ENCODE results near the gene SUV39H1.

The SUV39H1 gene

DNA sequence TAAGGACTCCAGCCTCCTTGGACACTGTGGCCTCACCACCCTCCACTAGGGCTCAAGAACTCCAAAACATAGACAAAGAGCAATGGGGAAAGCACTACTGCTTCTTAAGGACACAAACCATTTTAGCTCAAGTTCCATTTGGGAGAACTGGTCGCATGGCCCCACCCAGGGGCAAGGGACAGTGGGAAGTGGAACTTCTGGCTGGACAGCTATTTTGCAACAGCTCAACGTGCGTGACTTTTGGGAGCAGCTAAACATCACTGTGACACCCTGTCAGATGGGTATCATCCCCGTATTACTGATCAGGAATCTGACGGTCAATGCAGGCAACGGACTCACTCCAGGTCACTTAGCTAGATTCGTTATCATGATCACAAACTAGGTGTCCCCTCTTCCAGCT, 56.0 kb downstream of the SUV39H1 start:
- no peak overlapping the region for H3K27ac ChIP-seq
- no peak for DNase-seq (ENCODE audit: low read depth, low spot score)

DNA sequence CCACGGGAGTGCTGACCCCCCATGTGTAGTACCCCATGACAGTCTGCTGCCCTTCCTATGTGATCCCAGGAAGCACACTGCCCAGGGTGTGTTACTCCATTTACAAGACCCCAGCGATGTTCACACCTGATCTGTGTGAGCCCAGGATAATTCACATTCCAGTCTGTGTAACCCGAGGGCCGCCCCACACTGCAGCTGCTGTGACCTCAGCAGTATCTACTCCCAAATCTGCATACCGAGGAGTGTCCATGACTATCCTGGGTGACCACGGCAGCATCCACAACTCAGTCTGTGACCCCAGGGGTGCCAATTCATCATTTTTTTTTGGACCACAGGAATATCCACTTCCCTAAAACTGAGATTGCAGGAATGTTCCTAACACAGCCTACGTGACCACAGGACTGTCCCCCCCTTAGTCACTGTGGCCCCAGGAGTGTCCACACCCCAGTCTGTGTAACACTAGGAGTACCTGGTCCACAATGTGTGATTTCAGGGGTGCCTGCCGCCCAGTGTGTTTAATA, 57.2 kb downstream of the SUV39H1 start:
- no peak overlapping the region for H3K27ac ChIP-seq
- no peak for DNase-seq (ENCODE audit: low read depth, low spot score)

DNA sequence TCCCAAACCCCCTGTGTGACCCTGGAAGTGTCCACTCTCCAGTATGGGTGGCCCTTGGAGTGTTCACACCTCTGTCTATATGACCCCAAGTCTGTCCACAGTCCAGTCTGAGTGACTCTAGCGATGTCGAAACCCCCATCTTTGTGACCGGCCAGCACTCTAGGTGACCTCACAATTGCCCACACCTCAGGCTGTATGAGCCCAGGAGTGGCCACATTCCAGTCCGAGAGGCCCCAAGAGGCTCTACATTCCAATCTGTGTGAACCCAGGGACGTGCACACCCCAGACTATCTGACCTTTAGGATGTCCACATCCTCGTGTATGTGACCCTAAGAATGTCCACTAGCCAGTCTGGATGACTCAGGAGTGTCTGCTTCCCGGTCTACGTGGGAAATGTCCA, 57.7 kb downstream of the SUV39H1 start:
- DNase-seq (ENCODE audit: low read depth, low spot score): no peak
- H3K27ac ChIP-seq: no peak overlapping the region

All from epithelial cell of prostate (primary cell).